Measurements from ENCODE around the gene HELT. TPM values are rescaled to one million over a fixed set of nuclear protein-coding genes. Genes with fewer than 3 reads are reported as not detected.

Gene HELT
- total RNA-seq, 4 donors from 2014 or later, result not detected

DNA sequence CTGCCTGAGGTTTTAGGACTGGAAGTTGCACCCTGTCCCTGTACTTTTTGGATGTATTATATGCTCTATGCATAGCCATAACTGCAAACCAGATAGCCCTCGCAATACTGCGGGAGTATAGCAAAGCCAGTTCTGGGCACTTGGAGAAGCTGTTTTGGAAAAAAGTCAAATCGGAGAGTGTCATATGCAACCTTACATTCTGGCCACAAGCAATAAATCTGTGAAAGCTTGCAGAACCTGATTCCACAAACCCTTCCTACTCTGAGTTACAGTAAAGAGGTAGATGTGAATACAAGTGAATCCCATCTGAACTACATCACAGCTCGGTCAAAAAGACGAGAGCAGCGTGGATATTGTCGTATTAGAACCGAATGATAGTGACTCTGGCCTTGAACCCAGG is 10.3 kb downstream of the HELT start:
- no peaks in the 10 kb centered on the region for H3K9me3 ChIP-seq
- TF ChIP-seq EP300 (IDR thresholded peaks at IDR 0.05) (no peak), POLR2A (IDR thresholded peaks at IDR 0.05) (no peak)
- TF ChIP-seq, protein P1, sequence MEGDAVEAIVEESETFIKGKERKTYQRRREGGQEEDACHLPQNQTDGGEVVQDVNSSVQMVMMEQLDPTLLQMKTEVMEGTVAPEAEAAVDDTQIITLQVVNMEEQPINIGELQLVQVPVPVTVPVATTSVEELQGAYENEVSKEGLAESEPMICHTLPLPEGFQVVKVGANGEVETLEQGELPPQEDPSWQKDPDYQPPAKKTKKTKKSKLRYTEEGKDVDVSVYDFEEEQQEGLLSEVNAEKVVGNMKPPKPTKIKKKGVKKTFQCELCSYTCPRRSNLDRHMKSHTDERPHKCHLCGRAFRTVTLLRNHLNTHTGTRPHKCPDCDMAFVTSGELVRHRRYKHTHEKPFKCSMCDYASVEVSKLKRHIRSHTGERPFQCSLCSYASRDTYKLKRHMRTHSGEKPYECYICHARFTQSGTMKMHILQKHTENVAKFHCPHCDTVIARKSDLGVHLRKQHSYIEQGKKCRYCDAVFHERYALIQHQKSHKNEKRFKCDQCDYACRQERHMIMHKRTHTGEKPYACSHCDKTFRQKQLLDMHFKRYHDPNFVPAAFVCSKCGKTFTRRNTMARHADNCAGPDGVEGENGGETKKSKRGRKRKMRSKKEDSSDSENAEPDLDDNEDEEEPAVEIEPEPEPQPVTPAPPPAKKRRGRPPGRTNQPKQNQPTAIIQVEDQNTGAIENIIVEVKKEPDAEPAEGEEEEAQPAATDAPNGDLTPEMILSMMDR (IDR thresholded peaks at IDR 0.05), result no peak
- 92% methylated on average over 8 of the region's 8 CpGs for WGBS, 2 donors

DNA sequence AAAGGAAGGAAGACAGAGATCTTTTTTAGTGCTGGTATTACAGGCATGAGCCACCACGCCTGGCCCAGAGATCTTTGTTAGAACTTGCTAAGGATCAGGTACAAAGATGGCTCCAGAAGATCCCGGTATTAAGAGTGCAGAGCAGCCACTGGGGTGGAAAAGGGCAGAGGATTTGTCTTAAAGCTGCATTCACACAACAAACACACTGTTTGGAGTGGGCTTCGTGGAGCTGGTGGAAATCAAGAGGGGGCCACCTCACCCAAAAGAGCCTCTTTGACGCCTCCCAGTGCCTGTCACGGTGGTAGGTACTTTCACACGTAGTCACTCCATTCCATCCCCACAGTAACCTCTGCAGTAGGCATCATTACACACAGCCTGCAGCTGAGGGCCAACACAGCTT is 13.3 kb downstream of the HELT start:
- Histone ChIP-seq H3K9me3 (no peaks in the 10 kb centered on the region), H3K36me3 (no peaks in the 10 kb centered on the region), H3K27me3 (peaks cover 0 to 23% of the 10 kb centered on the region in 2 donors), H3K4me1 (no peaks in the 10 kb centered on the region), H3K4me3 (no peak overlapping the region), H3K27ac (no peak overlapping the region)
- WGBS, 2 donors, result 74 to 78% methylated on average over 6 of the region's 6 CpGs
- TF ChIP-seq EP300 (IDR thresholded peaks at IDR 0.05), result no peak
- TF ChIP-seq POLR2A (IDR thresholded peaks at IDR 0.05), result no peak
- TF ChIP-seq, protein P1 (IDR thresholded peaks at IDR 0.05), result no peak
- no peak for DNase-seq (ENCODE audit: low spot score in 2 of 2)

More for the DNA sequence above, 10.3 kb downstream of the HELT start:
- DNase-seq (ENCODE audit: low spot score in 2 of 2), result no peak
- Histone ChIP-seq H3K4me1 (no peaks in the 10 kb centered on the region), H3K27me3 (peaks cover 0 to 45% of the 10 kb centered on the region in 2 donors), H3K36me3 (no peaks in the 10 kb centered on the region), H3K4me3 (no peak overlapping the region), H3K27ac (no peak overlapping the region)

DNA sequence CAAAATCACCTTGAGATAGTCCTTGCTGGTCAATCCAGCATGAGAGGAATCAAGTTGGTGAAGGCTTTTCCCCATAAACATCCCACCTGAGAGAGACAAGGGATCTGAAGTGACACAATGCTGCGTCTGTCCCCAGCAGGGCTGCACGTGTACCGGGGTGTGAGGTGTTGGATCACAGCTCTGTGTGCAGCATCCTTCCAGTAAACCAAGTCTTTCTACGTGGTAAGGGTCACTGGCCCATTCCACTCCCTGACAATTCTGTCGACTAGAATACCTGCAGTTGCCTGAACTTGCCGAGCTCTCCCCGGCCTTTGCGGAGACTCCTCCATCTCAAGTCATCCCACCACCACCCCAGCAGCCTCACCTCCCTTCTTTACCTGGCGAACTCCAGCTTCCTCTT is 14.8 kb downstream of the HELT start:
- WGBS, 2 donors, result 81 to 84% methylated on average over 9 of the region's 9 CpGs
- H3K27me3 ChIP-seq, result peaks cover 0 to 15% of the 10 kb centered on the region in 2 donors

DNA sequence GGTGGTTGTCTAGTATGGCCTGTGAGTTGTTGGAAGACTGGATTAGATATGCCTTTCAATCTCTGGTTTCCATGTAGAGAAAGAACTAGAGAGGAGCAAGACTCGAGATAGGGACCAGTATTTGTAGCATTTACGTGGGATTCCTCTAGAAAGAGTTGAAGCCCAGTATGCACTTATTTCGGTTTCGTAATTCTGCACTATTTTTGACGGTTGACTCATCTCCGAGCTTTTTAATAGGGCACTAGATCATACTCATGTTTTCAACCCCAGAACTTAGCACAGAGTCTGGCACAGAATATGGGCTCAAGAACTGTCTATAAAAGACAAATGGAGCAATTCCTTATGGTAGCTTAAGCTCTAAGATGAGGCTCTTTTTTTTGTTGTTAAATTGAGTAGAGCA is 15.7 kb downstream of the HELT start:
- Histone ChIP-seq H3K36me3 (no peaks in the 10 kb centered on the region), H3K4me1 (no peaks in the 10 kb centered on the region), H3K9me3 (no peaks in the 10 kb centered on the region), H3K4me3 (no peak overlapping the region), H3K27ac (no peak overlapping the region), H3K27me3 (peaks cover 0 to 15% of the 10 kb centered on the region in 2 donors)
- DNase-seq (ENCODE audit: low spot score in 2 of 2), result no peak
- 86 to 87% methylated on average over 6 of the region's 6 CpGs for WGBS, 2 donors
- TF ChIP-seq, protein P1 (IDR thresholded peaks at IDR 0.05), result no peak
- TF ChIP-seq POLR2A (IDR thresholded peaks at IDR 0.05) (no peak), EP300 (IDR thresholded peaks at IDR 0.05) (no peak)

More for the DNA sequence above, 14.8 kb downstream of the HELT start:
- H3K4me3 ChIP-seq, result no peak overlapping the region
- H3K4me1 ChIP-seq, result no peaks in the 10 kb centered on the region
- H3K9me3 ChIP-seq, result no peaks in the 10 kb centered on the region
- TF ChIP-seq POLR2A (IDR thresholded peaks at IDR 0.05), result no peak
- TF ChIP-seq, protein P1 (IDR thresholded peaks at IDR 0.05), result no peak
- TF ChIP-seq EP300 (IDR thresholded peaks at IDR 0.05), result no peak
- H3K27ac ChIP-seq, result no peak overlapping the region
- no peak for DNase-seq (ENCODE audit: low spot score in 2 of 2)
- H3K36me3 ChIP-seq, result no peaks in the 10 kb centered on the region

DNA sequence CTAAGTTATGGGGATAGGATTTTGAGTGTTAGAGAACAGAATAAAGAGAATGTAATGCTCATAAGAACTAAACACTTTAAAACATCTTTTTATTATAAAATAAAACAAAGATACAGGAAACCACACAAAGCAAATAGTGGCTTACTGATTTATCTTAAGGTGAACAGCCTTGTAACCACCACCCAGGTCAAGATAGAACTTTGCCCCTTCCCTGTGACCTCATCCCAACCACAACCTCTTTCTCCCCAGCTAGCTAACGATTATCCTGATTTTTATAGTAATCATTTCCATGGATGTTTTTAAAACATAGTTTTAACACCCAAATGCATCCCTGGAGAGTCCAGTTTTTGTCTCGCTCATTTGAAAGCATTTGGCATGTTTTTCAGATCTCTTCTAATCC is 17.0 kb downstream of the HELT start:
- TF ChIP-seq POLR2A (IDR thresholded peaks at IDR 0.05) (no peak), EP300 (IDR thresholded peaks at IDR 0.05) (no peak)
- TF ChIP-seq, protein P1 (IDR thresholded peaks at IDR 0.05), result no peak
- no peaks in the 10 kb centered on the region for H3K36me3 ChIP-seq
- H3K27me3 ChIP-seq, result peaks cover 0 to 11% of the 10 kb centered on the region in 2 donors
- peaks cover 0 to 10% (median 0%) of the 10 kb centered on the region in 4 donors for H3K4me1 ChIP-seq
- DNase-seq (ENCODE audit: low spot score in 2 of 2), result no peak
- no peak overlapping the region for H3K4me3 ChIP-seq
- 53 to 63% methylated on average over 2 of the region's 2 CpGs for WGBS, 2 donors
- H3K27ac ChIP-seq, result no peak overlapping the region
- H3K9me3 ChIP-seq, result no peaks in the 10 kb centered on the region
